PFSK-1 (cell line): ENCODE measurements around the gene PRIMPOL.

Experiments used
- FOXP2 ChIP-seq: optimal IDR thresholded peaks from 2 replicates; pipeline ENCODE3; 2011; ENCODE audit warnings: borderline replicate concordance, control low read depth, inconsistent platforms; ENCODE audit not compliant: insufficient read depth; ENCODE audit errors: extremely low read length, extremely low read depth
- POLR2AphosphoS5 ChIP-seq: IDR thresholded peaks from 2 replicates; pipeline ENCODE4 v1.6.1; 2012; ENCODE audit warnings: low read depth, mild to moderate bottlenecking, control low read depth, low read length, moderate library complexity
- SIN3A ChIP-seq: IDR thresholded peaks from 2 replicates; pipeline ENCODE4 v1.6.1; 2012; ENCODE audit warnings: mild to moderate bottlenecking, low read length, moderate library complexity, borderline replicate concordance; ENCODE audit not compliant: insufficient read depth
- TAF1 ChIP-seq: IDR thresholded peaks from 2 replicates; pipeline ENCODE4 v1.6.1; 2012; ENCODE audit warnings: low read length, control low read depth, borderline replicate concordance; ENCODE audit not compliant: insufficient read depth
- TF ChIP-seq, protein P1 (sequence below), 2 experiments: IDR thresholded peaks; 2 replicates each; pipeline versions ENCODE4 v1.6.1 to v1.8.0; 2011 to 2012; ENCODE audit warnings: low read depth in 2 of 2, low read length in 2 of 2, control low read depth in 1 of 2, inconsistent platforms in 1 of 2, mild to moderate bottlenecking in 1 of 2, moderate library complexity in 1 of 2; ENCODE audit not compliant: insufficient read depth in 1 of 2

DNA sequence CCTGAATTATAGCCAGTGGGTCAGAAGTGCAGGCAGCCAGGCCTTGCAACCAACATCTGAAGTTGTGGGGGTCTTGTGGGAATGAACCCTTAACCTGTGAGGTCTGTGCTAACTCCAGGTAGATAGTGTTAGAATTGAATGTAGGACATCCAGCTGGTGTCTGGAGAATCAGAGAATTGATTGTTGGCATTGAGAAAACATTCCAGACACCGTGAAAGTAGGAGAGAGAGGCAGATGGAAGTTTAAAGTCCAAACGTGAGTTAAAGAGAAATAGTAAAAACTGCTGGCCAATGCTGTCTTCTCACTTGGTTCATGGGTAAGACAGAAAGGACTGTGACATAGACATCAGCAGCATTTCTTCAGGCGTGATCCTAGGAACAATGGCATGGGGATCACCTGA, 28.0 kb upstream of the PRIMPOL start:
- TF ChIP-seq POLR2AphosphoS5 (no peak), TAF1 (no peak), FOXP2 (no peak), SIN3A (no peak)
- TF ChIP-seq, protein P1, sequence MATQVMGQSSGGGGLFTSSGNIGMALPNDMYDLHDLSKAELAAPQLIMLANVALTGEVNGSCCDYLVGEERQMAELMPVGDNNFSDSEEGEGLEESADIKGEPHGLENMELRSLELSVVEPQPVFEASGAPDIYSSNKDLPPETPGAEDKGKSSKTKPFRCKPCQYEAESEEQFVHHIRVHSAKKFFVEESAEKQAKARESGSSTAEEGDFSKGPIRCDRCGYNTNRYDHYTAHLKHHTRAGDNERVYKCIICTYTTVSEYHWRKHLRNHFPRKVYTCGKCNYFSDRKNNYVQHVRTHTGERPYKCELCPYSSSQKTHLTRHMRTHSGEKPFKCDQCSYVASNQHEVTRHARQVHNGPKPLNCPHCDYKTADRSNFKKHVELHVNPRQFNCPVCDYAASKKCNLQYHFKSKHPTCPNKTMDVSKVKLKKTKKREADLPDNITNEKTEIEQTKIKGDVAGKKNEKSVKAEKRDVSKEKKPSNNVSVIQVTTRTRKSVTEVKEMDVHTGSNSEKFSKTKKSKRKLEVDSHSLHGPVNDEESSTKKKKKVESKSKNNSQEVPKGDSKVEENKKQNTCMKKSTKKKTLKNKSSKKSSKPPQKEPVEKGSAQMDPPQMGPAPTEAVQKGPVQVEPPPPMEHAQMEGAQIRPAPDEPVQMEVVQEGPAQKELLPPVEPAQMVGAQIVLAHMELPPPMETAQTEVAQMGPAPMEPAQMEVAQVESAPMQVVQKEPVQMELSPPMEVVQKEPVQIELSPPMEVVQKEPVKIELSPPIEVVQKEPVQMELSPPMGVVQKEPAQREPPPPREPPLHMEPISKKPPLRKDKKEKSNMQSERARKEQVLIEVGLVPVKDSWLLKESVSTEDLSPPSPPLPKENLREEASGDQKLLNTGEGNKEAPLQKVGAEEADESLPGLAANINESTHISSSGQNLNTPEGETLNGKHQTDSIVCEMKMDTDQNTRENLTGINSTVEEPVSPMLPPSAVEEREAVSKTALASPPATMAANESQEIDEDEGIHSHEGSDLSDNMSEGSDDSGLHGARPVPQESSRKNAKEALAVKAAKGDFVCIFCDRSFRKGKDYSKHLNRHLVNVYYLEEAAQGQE (IDR thresholded peaks at IDR 0.05; ENCODE audit: insufficient read depth in 1 of 2, low read depth in 2 of 2, low read length in 2 of 2), result no peak
